GM10266 (cell line): Measurements from ENCODE around the gene SH3GL3.

Source experiments
- DNase-seq: peaks from one replicate; pipeline ENCODE4 v3.0.0; 2012; ENCODE audit errors: extremely low spot score
- TF ChIP-seq, protein P1 (sequence below): IDR thresholded peaks from 2 replicates; pipeline ENCODE4 v1.5.1; 2012; ENCODE audit warnings: mild to moderate bottlenecking, low read depth; ENCODE audit not compliant: control insufficient read depth, insufficient read depth; ENCODE audit errors: missing control alignments

Gene SH3GL3

DNA sequence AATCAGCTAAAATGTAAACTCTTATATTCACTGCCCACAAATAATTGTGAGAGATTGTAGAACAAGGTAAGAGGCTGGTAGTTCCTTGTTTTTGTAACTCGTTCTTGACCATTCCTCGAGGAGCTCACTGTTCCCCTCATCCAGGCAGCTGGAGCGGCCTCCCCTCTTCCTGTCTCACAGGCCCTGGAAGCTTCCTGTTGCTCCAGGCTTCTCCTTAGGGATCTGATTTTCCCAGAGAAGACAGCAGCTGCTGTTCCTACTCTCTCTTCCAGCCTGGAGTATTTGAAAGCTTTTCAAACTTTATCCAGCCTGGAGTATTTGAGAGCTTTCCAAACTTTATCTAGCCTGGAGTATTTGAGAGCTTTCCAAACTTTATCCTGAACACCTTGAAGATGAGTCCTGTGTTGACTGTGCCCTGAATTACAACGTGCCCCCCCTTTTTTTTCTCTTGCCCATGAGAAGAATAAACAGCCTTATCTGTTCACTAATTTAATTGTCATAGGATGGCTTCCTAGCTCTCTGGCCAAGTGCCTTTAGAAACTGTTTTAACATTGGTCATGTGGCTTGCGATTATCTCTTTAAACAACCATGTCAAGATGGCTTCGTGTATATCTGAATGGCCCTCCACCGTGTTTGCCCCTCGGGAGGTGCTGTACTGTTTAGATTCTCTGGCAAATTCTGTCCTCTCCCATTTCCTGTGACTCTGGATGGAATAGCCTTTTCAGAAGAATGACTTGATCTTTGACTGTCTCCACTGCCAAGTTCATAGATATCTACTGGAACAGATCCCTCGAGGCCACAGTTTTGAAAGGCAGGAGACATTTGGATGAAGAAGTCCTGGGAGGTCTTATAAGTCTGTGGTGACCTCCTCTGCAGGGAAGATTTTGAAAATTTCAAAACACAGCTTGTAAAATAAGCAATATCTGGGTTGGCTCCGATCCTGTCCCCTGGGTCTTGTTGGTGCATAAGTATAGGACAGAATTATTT, 211.6 kb downstream of the SH3GL3 start:
- TF ChIP-seq, protein P1, sequence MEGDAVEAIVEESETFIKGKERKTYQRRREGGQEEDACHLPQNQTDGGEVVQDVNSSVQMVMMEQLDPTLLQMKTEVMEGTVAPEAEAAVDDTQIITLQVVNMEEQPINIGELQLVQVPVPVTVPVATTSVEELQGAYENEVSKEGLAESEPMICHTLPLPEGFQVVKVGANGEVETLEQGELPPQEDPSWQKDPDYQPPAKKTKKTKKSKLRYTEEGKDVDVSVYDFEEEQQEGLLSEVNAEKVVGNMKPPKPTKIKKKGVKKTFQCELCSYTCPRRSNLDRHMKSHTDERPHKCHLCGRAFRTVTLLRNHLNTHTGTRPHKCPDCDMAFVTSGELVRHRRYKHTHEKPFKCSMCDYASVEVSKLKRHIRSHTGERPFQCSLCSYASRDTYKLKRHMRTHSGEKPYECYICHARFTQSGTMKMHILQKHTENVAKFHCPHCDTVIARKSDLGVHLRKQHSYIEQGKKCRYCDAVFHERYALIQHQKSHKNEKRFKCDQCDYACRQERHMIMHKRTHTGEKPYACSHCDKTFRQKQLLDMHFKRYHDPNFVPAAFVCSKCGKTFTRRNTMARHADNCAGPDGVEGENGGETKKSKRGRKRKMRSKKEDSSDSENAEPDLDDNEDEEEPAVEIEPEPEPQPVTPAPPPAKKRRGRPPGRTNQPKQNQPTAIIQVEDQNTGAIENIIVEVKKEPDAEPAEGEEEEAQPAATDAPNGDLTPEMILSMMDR: no peak
- DNase-seq: no peak

DNA sequence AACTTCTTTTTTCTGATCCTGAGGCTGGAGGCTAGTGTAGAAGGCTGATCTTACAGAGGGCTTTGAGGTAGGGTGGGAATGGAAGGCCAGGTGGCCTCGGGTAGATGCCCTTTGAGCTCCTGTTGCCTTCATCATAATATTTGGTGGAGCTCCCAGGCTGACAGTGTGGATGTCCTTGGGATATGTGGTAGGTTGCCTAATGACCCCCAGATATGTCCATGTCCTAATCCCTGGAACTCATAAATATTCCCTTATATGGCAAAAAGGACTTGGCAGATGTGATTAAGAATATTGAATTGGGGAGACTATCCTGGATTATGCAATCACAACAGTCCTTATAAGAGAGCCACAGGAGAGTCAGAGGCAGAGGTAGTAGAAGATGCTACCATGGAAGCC, 212.3 kb downstream of the SH3GL3 start:
- no peak for DNase-seq
- TF ChIP-seq, protein P1: no peak

DNA sequence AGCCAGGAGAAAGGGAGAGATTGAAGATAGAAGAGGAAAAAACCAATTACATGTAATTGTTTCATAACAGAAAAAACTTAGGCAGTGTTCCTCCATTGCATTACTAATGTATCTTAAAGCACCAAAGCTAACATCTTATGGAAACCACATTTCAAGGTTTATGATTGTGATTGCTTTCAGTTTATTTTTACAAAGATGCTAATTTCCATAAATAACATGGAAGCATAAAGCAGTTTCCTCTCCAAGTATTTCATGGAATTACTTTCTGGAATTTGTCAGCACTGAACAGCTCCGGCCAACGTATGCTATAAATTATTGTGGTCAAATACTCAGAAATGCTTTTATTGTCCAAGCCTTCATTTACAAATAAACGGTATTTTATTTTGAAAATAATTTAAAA, 218.3 kb downstream of the SH3GL3 start:
- TF ChIP-seq, protein P1: no peak
- DNase-seq: no peak
